Peyer's patch (tissue), 4 donors: Measurements from ENCODE around the gene PLXNA2. TPM values are rescaled to one million over a fixed set of nuclear protein-coding genes. Genes with fewer than 3 reads are reported as not detected.

Experiments used
- DNase-seq, 3 donors: peaks; one replicate each; pipeline ENCODE4 v3.0.0-alpha.2; 2017 to 2019
- H3K27ac ChIP-seq, 4 donors: fragments of 200-600 bp; sonication (generic); one replicate each; pipeline ENCODE4 v1.5.1; 2016 to 2019
- H3K27me3 ChIP-seq, 2 donors: fragments of 200-600 bp; sonication (generic); one replicate each; pipeline ENCODE4 v1.5.1; 2019
- H3K36me3 ChIP-seq, 3 donors: fragments of 200-600 bp; sonication (generic); one replicate each; pipeline ENCODE4 v1.5.1; 2016 to 2019
- H3K4me1 ChIP-seq, 4 donors: fragments of 200-600 bp; sonication (generic); one replicate each; pipeline ENCODE4 v1.5.1; 2016 to 2019
- H3K4me3 ChIP-seq, 4 donors: fragments of 200-600 bp; sonication (generic); 1 replicate in 3 of 4; 2 replicates in 1 of 4; pipeline ENCODE4 v1.5.1; 2016 to 2019; ENCODE audit warnings: mild to moderate bottlenecking in 1 of 4
- H3K9me3 ChIP-seq, 4 donors: fragments of 200-600 bp; sonication (generic); one replicate each; pipeline ENCODE4 v1.5.1; 2016 to 2019; ENCODE audit warnings: mild to moderate bottlenecking in 1 of 4
- CTCF ChIP-seq, 6 experiments: fragments of 450-650 bp in 4 of 6; fragments of 200-600 bp in 2 of 6; sonication (generic) in 1 of 6; IDR thresholded peaks; one replicate each; pipeline ENCODE4 v1.5.1; 2017 to 2019; ENCODE audit warnings: antibody characterized with exemption in 6 of 6, mild to moderate bottlenecking in 3 of 6, moderate library complexity in 1 of 6
- POLR2A ChIP-seq, 2 donors: fragments of 450-650 bp; IDR thresholded peaks; one replicate each; pipeline ENCODE4 v1.5.1; 2017; ENCODE audit warnings: antibody characterized with exemption in 2 of 2, mild to moderate bottlenecking in 2 of 2, moderate library complexity in 2 of 2
- total RNA-seq, 4 donors: library from RNA; depleted of rRNA; stranded (reverse); fragments of >200 nt; gene quantifications; one replicate each; pipeline ENCODE4 v1.1.0, GENCODE V29; 2016

Gene PLXNA2
- total RNA-seq, 4 donors from 2014 or later, result 51.5 to 70.2 (median 62.5) TPM

GRCh38 chr1:208129060-208129459, 115.1 kb downstream of the PLXNA2 start:
- no peak overlapping the region for H3K4me3 ChIP-seq
- H3K4me1 ChIP-seq, result peaks cover 0 to 5% (median 0%) of the 10 kb centered on the region in 4 donors
- DNase-seq, result no peak
- no peaks in the 10 kb centered on the region for H3K9me3 ChIP-seq
- TF ChIP-seq POLR2A (IDR thresholded peaks at IDR 0.05) (no peak), CTCF (IDR thresholded peaks at IDR 0.05) (no peak)
- no peak overlapping the region for H3K27ac ChIP-seq
- H3K36me3 ChIP-seq, result no peaks in the 10 kb centered on the region
- H3K27me3 ChIP-seq, result no peaks in the 10 kb centered on the region

DNA sequence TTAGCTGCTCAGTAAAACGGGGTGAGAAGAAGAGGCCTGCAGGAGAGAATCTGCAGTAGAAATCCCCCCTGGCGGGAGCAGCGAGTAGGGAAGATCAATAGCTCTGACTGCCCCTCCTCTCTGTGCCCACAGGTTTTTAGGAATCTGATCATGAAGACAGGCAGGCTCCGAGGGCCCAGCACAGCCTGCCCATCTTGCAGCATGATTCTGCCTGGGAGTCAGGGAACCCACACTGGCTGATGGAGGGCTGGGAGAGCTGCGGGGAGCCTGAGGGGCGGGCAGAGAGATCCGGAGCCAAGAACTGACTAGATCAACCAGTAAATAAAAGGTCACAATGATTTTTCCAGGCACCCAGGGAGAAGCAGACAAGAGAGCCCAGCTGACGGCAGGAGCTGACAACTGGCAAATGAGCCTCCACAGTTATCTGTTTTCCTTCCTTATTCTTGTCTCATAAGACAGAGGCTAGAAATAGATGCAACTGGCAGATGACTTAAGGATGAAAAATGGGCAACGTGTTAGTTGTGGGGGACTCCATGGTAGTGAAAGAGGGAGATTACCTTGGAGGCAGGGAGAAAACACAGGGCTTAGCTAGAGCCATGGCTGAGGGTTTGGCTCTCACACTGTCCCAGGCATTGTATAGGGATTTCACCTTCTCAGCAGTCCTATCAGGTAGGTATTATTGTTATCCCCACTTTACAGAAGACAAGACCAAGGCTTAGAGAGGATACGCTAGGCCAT, 116.2 kb downstream of the PLXNA2 start:
- DNase-seq, result no peak
- TF ChIP-seq CTCF (IDR thresholded peaks at IDR 0.05) (no peak), POLR2A (IDR thresholded peaks at IDR 0.05) (no peak)
- H3K4me3 ChIP-seq, result no peak overlapping the region
- no peak overlapping the region for H3K27ac ChIP-seq
- H3K4me1 ChIP-seq, result peaks cover 0 to 5% (median 0%) of the 10 kb centered on the region in 4 donors
- no peaks in the 10 kb centered on the region for H3K9me3 ChIP-seq
- no peaks in the 10 kb centered on the region for H3K27me3 ChIP-seq
- no peaks in the 10 kb centered on the region for H3K36me3 ChIP-seq

DNA sequence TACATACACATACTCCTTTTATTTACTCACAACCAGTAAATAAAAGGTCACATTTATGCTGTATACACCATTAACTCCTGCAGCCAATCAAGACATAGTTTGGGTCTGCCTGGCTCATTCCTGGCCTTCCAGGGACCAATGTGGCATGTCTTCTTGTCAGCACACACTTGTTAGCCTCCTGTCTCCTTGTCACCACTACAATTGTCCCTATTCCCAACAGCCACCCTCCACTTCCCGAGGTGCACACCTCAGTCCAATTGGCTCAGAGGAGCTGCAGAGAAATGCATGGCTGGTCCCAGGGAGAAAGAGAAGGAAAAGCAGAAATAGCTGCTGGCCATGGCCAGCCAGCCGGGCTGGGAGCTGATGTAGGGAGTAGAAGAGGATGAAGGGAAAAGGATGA, 116.9 kb downstream of the PLXNA2 start:
- TF ChIP-seq CTCF (IDR thresholded peaks at IDR 0.05), result no peak
- no peak for TF ChIP-seq POLR2A (IDR thresholded peaks at IDR 0.05)
- DNase-seq, result no peak
- Histone ChIP-seq H3K9me3 (no peaks in the 10 kb centered on the region), H3K4me1 (peaks cover 0 to 5% (median 0%) of the 10 kb centered on the region in 4 donors), H3K27ac (no peak overlapping the region), H3K27me3 (no peaks in the 10 kb centered on the region), H3K4me3 (no peak overlapping the region), H3K36me3 (no peaks in the 10 kb centered on the region)

DNA sequence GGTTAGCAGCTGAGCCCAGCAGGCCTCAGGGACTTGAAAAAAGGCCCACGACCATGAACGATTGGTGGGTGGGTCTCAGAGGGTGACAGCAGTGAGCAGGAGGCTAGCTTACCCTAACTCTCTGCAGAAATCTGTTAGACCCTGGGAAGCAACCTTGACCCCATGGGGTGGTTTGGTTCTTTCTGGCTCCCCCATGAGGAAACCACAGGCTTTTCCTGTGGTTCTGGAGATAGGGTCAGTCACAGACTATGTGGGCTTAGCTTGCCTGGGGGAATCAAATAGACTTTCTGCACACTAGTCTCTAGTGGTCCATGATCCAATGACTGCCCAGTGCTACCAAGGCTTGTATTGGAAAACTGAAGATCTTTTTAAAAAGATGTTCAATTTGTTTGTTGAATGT, 118.1 kb downstream of the PLXNA2 start:
- Histone ChIP-seq H3K9me3 (no peaks in the 10 kb centered on the region), H3K27ac (no peak overlapping the region), H3K36me3 (no peaks in the 10 kb centered on the region), H3K4me3 (no peak overlapping the region), H3K4me1 (no peaks in the 10 kb centered on the region), H3K27me3 (no peaks in the 10 kb centered on the region)
- DNase-seq, result no peak
- TF ChIP-seq POLR2A (IDR thresholded peaks at IDR 0.05) (no peak), CTCF (IDR thresholded peaks at IDR 0.05) (no peak)

GRCh38 chr1:208122612-208123358, 121.4 kb downstream of the PLXNA2 start:
- TF ChIP-seq CTCF (IDR thresholded peaks at IDR 0.05) (no peak), POLR2A (IDR thresholded peaks at IDR 0.05) (no peak)
- Histone ChIP-seq H3K4me1 (peaks cover 0 to 8% (median 0%) of the 10 kb centered on the region in 4 donors), H3K9me3 (no peaks in the 10 kb centered on the region), H3K27ac (no peak overlapping the region), H3K27me3 (no peaks in the 10 kb centered on the region), H3K36me3 (no peaks in the 10 kb centered on the region), H3K4me3 (no peak overlapping the region)
- no peak for DNase-seq
